NOMO-1 (cell line): ENCODE measurements around the gene MOCOS.
A peak's percentile ranks its signal among the peaks of the same experiment; 100 is the strongest.
"Not testable (repeated sequence)": the region's sequence is repeated elsewhere in the genome, so short reads cannot be mapped to it uniquely, and the experiment has no call there.

Experiments used
- DNase-seq, 2 experiments: peaks; one replicate each; lab custom pipeline; 2025; ENCODE audit not compliant: unreplicated experiment in 2 of 2; lab: John Stamatoyannopoulos, UW

The MOCOS gene

DNA sequence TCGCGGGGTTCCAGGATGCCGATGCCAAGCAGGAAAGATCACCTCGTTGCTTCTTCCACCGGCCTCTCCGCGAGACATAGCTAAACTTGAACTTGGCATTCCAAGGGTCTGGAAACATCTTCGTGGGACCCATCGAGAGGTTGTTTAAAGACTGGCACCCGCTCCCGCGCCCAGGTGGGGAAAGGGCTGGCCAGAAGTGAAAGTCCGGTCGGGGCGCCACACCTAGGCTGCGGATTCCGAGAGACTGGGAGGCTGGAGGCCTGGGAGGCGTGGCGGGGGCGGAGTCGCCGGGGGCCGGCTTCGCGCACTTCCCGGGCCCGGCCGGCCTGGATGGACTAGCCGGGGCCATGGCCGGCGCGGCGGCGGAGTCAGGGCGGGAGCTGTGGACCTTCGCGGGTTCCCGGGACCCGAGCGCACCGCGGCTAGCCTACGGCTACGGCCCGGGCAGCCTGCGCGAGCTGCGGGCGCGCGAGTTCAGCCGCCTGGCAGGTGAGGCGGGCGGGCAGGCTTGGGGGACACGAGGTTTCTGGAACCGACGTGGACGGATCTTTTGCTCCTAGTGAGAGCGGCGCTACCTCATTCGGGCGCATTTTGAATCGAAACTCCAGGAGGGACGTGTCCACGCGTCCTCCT lies at the start of gene MOCOS:
TSS of gene MOCOS (plus strand) at position 305 of the 633 bp plus-strand sequence. CDS start at position 348, 43 bp downstream.
- peak; percentile 27 to 55 for DNase-seq

- DNase-seq = no peak
Measured at GRCh38 chr18:36139245-36139644, 48.1 kb upstream of the MOCOS start.

GRCh38 chr18:36141576-36141975 lies 45.7 kb upstream of the MOCOS start:
- DNase-seq = no peak

DNA sequence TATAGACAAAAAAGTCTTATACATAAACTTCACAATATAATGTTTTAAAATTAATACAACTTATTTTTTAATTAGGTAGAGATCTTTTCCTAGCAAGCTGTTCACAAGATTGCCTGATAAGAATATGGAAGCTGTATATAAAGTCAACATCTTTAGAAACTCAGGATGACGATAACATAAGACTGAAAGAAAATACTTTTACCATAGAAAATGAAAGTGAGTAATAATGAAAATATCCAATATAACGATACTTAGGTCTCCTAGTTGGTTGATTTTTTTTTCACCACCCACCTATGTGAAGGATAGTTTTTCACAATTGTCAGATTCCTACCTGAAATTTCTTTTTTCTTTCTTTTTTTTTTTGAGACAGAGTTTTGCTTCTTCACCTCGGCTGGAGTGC lies 44.5 kb upstream of the MOCOS start:
- DNase-seq = no peak

DNA sequence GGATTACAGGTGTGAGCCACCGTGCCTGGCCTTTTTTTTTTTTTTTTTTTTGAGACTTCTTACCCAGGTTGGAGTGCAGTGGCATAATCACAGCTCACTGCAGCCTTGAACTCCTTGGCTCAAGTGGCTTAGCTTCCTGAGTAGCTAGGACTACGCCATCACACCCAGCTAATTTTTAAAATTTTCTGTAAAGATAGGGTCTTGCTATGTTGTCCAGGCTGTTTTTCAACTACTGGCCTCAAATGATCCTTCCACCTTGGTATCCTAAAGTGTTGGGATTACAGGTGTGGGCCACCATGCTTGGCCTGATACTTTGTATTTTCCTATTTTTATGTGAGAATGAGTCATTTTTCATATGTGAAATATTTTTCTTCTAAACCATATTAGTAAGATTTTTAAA lies 43.9 kb upstream of the MOCOS start:
- DNase-seq = no peak

GRCh38 chr18:36149514-36150289 lies 37.6 kb upstream of the MOCOS start:
- DNase-seq = no peak

DNA sequence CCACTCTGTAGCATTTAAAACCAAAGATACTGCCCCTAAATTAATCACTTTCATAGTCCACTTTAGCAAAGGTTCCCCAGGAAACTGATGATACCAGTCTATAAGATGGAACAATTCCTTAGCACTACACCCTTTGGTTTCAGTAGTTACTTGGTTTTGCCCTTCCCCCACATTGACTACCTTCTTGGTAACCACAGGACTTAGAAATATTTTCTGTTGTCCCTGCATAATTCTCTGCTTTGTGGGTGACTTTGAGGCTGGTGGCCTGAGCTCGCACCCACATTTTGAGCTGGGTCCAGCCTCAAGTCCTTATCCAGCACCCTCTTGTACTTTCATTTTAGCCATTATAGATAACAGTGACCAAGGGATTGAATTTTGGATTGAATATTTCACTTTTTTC lies 34.5 kb upstream of the MOCOS start:
- DNase-seq = no peak

DNA sequence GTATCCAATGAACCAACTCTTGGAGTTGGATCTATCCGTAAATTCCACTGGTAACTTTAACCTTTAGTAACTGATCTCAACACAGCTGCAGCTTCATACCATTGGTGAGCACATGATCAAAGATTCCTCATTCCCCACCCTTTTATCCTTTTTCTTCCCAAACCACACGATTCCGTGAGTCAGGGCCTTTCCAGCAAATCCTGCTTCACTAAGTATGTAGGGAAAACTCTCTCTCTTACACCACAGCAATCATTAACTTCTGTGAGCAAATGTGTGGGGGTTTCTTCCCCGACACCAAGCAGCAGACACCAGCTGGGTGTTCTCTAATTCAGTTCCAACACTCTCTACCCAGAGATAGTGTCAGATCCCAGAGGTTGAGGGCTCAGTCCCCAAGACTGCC lies 34.1 kb upstream of the MOCOS start:
- DNase-seq = no peak

- no peak for DNase-seq
Measured at GRCh38 chr18:36153771-36154170, 33.5 kb upstream of the MOCOS start.

GRCh38 chr18:36155851-36156757 lies 31.2 kb upstream of the MOCOS start:
- no peak for DNase-seq

DNA sequence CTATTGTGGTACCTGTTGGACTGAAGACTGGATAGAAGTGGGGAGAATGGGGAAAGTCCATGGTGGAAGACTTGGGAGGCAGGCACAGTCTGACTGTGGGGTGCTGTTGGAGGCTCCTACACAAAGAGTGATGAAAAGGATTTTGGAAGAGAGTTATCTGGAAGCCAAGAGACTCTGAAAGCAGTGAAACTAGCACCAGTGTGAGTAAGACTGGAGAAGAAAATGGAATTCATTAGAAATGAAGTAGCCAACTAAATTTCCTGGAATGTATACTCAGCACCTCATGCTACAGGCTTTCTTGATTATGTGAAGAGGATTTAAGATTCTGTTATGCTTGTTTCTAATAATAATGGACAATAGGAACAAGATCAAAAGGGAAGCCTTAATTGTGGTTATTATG lies 29.9 kb upstream of the MOCOS start:
- no peak for DNase-seq

- peak in 1 of 2 experiments; percentile 36 for DNase-seq
Measured at GRCh38 chr18:36158266-36158867, 28.9 kb upstream of the MOCOS start.

DNA sequence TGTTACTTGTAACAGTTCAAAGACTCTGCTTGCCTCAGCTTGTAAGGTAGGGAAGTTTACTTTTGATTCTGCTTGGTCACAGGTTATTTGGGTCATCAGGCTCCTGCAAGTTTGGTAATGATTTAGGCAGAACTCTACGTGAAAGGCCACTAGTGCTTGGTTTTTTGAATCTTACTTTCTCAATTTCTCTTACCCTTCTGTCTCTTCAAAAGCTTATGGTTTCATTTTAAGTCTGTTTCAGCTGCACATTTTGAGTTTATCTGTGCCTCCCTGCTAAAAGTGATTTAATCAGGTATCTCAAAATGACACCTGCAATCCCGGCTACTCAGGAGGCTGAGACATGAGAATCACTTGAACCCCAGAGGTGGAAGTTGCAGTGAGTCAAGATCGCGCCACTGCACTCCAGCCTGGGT lies 26.3 kb upstream of the MOCOS start:
- no peak for DNase-seq

DNA sequence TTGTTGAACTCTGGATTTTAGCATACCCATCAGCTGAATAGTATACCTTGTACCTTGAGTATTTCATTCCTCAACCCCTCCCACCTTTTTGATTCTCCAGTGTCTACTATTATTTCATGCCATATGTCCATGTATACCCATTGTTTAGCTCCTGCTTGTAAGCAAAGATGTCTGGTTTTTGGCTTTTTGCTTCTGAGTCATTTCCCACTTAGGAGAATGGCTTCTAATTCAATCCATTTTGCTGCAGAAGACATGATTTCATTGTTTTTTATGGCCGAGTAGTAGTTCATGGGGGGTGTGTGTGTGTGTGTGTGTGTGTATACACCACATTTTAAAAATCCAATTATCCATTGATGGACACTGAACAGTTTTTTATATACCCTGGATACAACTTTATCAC lies 24.3 kb upstream of the MOCOS start:
- no peak for DNase-seq

- no peak for DNase-seq
Measured at GRCh38 chr18:36167692-36168218, 19.5 kb upstream of the MOCOS start.

GRCh38 chr18:36168296-36168695 lies 19.0 kb upstream of the MOCOS start:
- DNase-seq = not testable (repeated sequence)

GRCh38 chr18:36169938-36170337 lies 17.4 kb upstream of the MOCOS start:
- no peak for DNase-seq

DNA sequence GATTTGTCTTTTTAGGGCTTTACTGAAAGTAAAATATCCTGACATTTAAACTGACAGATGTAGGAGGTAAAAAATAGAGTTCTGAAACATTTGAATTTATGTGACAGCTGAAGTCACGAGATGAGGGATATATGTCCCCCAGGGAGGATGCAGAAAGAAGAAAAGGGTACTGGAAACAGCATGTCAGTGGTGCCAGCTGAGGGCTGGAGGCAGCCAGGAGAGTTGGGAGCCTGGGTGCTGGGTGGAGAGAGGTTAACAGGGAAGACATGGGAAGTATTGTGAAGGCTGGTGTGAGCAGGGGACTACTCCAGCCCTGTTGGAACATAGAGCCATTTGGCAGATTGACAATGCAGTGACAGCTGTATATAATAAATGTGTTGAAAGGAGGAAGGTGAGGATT lies 11.8 kb upstream of the MOCOS start:
- DNase-seq = no peak

GRCh38 chr18:36176177-36176584 lies 11.1 kb upstream of the MOCOS start:
- DNase-seq = no peak

DNA sequence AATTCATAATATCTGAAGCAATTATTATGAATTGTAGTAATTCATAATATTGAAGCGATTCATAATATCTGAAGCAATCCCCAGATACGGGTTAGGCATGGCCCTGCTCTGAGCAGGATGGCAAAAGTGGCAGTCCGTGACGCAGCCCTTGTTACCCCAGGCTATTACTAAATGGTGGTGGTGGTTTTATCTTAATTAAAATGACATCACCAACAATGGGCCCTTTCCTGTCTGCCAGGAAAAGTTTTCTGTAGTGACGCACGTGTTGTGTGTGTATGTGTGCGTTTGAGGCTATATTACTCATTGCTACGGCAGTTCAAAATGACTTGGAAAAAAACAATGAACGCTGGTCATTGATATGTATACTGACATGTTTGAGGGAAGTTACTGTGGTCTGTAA lies 10.6 kb upstream of the MOCOS start:
- no peak for DNase-seq

DNA sequence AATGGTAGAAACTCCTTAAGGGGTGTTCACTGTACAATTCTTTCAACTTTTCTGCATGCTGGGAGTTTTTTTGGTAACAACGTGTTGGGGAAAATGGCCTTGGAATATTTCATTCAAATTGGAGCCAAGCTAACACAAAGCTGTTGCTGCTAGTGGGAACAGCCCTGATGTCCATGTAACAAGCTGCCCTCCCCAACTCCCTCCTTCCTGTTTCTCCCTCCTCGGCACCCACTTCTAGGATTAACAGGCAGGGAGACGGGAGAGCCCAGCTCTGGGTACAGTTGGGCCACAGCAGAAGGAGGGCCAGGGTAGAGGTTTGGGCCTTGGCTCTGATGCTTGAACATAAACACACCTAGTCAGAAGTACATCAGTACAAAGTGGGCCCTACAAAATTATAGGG lies 9.4 kb upstream of the MOCOS start:
- DNase-seq = no peak
